Hepatocyte (in vitro differentiated cells): ENCODE measurements around the gene TBC1D30. TPM values are rescaled to one million over a fixed set of nuclear protein-coding genes. Genes with fewer than 3 reads are reported as not detected.

Source experiments
- DNase-seq: peaks from one replicate; pipeline ENCODE4 v3.0.0-alpha.2; 2016; ENCODE audit warnings: low spot score
- H2AFZ ChIP-seq: fragments of 200-600 bp; sonication (generic); 2 replicates; pipeline ENCODE4 v1.6.0; 2016; ENCODE audit warnings: antibody characterized with exemption, mild to moderate bottlenecking
- H3K27ac ChIP-seq: fragments of 200-600 bp; sonication (generic); 2 replicates; pipeline ENCODE4 v1.5.1; 2016; ENCODE audit warnings: mild to moderate bottlenecking
- H3K27me3 ChIP-seq: fragments of 200-600 bp; sonication (generic); 2 replicates; pipeline ENCODE4 v1.6.1; 2016
- H3K36me3 ChIP-seq: fragments of 200-600 bp; sonication (generic); replicated peaks from 2 replicates; pipeline ENCODE4 v1.5.1; 2016; ENCODE audit warnings: low read depth; ENCODE audit not compliant: insufficient read depth
- H3K4me1 ChIP-seq: fragments of 200-600 bp; sonication (generic); 2 replicates; pipeline ENCODE4 v1.5.1; 2016; ENCODE audit warnings: mild to moderate bottlenecking, moderate library complexity; ENCODE audit not compliant: insufficient read depth
- H3K4me2 ChIP-seq: fragments of 200-600 bp; sonication (generic); 2 replicates; pipeline ENCODE4 v1.6.0; 2016
- H3K4me3 ChIP-seq: fragments of 200-600 bp; sonication (generic); 2 replicates; pipeline ENCODE4 v1.5.1; 2016; ENCODE audit warnings: mild to moderate bottlenecking
- H3K79me2 ChIP-seq: fragments of 200-600 bp; sonication (generic); 2 replicates; pipeline ENCODE4 v1.6.0; 2017; ENCODE audit warnings: mild to moderate bottlenecking
- H3K9me2 ChIP-seq: fragments of 200-600 bp; sonication (generic); replicated peaks from 2 replicates; pipeline ENCODE4 v1.6.0; 2017; ENCODE audit warnings: mild to moderate bottlenecking; ENCODE audit not compliant: insufficient read depth
- H3K9me3 ChIP-seq: fragments of 200-600 bp; sonication (generic); 2 replicates; pipeline ENCODE4 v1.5.1; 2016; ENCODE audit warnings: low read depth, mild to moderate bottlenecking
- H4K20me1 ChIP-seq: fragments of 200-600 bp; sonication (generic); 2 replicates; pipeline ENCODE4 v1.6.0; 2016; ENCODE audit warnings: mild to moderate bottlenecking; ENCODE audit not compliant: insufficient read depth, poor library complexity, severe bottlenecking
- CTCF ChIP-seq: fragments of 200-600 bp; sonication (generic); IDR thresholded peaks from 2 replicates; pipeline ENCODE4 v1.5.1; 2016; ENCODE audit warnings: antibody characterized with exemption, mild to moderate bottlenecking; ENCODE audit not compliant: poor library complexity
- EZH2 ChIP-seq: fragments of 200-600 bp; sonication (generic); IDR thresholded peaks from 2 replicates; pipeline ENCODE4 v1.6.1; 2016; ENCODE audit warnings: antibody characterized with exemption, mild to moderate bottlenecking, borderline replicate concordance
- EZH2phosphoT487 ChIP-seq: fragments of 200-600 bp; sonication (generic); IDR thresholded peaks from one replicate; pipeline ENCODE4 v1.6.1; 2018; ENCODE audit warnings: antibody characterized with exemption, mild to moderate bottlenecking, low read depth, moderate library complexity; ENCODE audit not compliant: unreplicated experiment, severe bottlenecking
- WGBS: methylation state at CpG from one replicate; pipeline ENCODE4 v1.1.6; 2016; ENCODE audit warnings: low lambda C conversion rate; ENCODE audit errors: missing lambda C conversion rate; 5-methylcytosine and 5-hydroxymethylcytosine counted together
- polyA plus RNA-seq: library from polyadenylated mRNA; unstranded; fragments of >200 nt; fragmentation: Nextera tagmentation; extraction: Ambion mirVana; gene quantifications from 2 replicates; pipeline ENCODE4 v1.2.1, GENCODE V29; 2016
- total RNA-seq: library from RNA; depleted of rRNA; stranded (reverse); fragments of >200 nt; gene quantifications from 2 replicates; pipeline ENCODE4 v1.2.3, GENCODE V29; 2014

The TBC1D30 gene
- total and polyA plus RNA-seq, 2 experiments from 2014 or later: 5.3 to 5.6 TPM

- H3K4me1 ChIP-seq: peaks cover 3% of the 10 kb centered on the region
- no peak overlapping the region for H3K27ac ChIP-seq
- DNase-seq: no peak
- H3K36me3 ChIP-seq: no peaks in the 10 kb centered on the region
- TF ChIP-seq CTCF: no peak
- no peak for TF ChIP-seq EZH2
- no peak for TF ChIP-seq EZH2phosphoT487
- H3K9me3 ChIP-seq: no peaks in the 10 kb centered on the region
- H4K20me1 ChIP-seq: no peaks in the 10 kb centered on the region
- no peak overlapping the region for H3K4me2 ChIP-seq
- no peaks in the 10 kb centered on the region for H3K79me2 ChIP-seq
- no peaks in the 10 kb centered on the region for H3K9me2 ChIP-seq
- no peaks in the 10 kb centered on the region for H3K27me3 ChIP-seq
- no peak overlapping the region for H3K4me3 ChIP-seq
- 73% methylated on average over 1 of the region's 1 CpG for WGBS
- no peak overlapping the region for H2AFZ ChIP-seq
Observed at GRCh38 chr12:64792128-64792527, 32.3 kb upstream of the TBC1D30 start.

GRCh38 chr12:64793610-64794009, 30.8 kb upstream of the TBC1D30 start:
- no peaks in the 10 kb centered on the region for H3K9me3 ChIP-seq
- no peak overlapping the region for H2AFZ ChIP-seq
- H3K36me3 ChIP-seq: no peaks in the 10 kb centered on the region
- H3K27me3 ChIP-seq: no peaks in the 10 kb centered on the region
- peaks cover 3% of the 10 kb centered on the region for H3K4me1 ChIP-seq
- H4K20me1 ChIP-seq: no peaks in the 10 kb centered on the region
- no peak for DNase-seq
- no peak overlapping the region for H3K27ac ChIP-seq
- no peaks in the 10 kb centered on the region for H3K9me2 ChIP-seq
- H3K4me3 ChIP-seq: no peak overlapping the region
- 80% methylated on average over 3 of the region's 3 CpGs for WGBS
- H3K79me2 ChIP-seq: no peaks in the 10 kb centered on the region
- H3K4me2 ChIP-seq: no peak overlapping the region
- no peak for TF ChIP-seq EZH2phosphoT487
- no peak for TF ChIP-seq EZH2
- no peak for TF ChIP-seq CTCF

- H4K20me1 ChIP-seq: no peaks in the 10 kb centered on the region
- 85% methylated on average over 3 of the region's 3 CpGs for WGBS
Observed at GRCh38 chr12:64794305-64794704, 30.1 kb upstream of the TBC1D30 start.

More at GRCh38 chr12:64794305-64794704, 30.1 kb upstream of the TBC1D30 start:
- Histone ChIP-seq H3K4me3 (no peak overlapping the region), H3K4me2 (no peak overlapping the region), H3K79me2 (no peaks in the 10 kb centered on the region), H3K4me1 (peaks cover 3% of the 10 kb centered on the region), H3K9me3 (no peaks in the 10 kb centered on the region), H3K27me3 (no peaks in the 10 kb centered on the region), H3K27ac (no peak overlapping the region), H3K36me3 (no peaks in the 10 kb centered on the region), H2AFZ (no peak overlapping the region), H3K9me2 (no peaks in the 10 kb centered on the region)
- no peak for TF ChIP-seq CTCF
- no peak for DNase-seq
